Measurements from ENCODE around the gene IDI1.

DNA sequence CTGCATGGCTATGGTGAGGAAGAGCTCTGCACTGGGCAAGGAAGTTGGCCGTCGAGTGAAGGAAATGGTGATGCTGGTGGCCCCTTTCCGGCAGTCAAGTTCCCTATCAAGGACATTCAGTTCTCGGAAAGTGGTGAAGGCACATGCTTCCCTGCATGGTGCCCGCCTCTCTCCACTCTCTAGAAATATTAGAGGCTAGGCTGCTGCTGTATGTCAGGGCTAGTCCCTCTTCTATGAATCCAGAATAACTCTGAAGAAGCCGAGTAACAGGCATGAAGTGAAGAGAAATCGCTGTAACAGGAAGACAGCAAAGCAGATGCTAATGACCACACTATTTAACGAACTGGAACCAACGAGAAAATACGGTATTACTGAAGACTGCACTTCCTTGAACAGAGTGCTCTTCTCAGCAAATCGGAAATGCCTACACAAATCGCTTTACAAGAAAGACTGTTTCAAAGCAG lies 5.4 kb downstream of the IDI1 start:
- TF ChIP-seq EZH2 (IDR thresholded peaks at IDR 0.05) = no peak
- TF ChIP-seq POLR2AphosphoS5 (IDR thresholded peaks at IDR 0.05; ENCODE audit: borderline replicate concordance, low read depth, low read length) = no peak
